Neural progenitor cell (in vitro differentiated cells): ENCODE data around the gene DOCK4. TPM values are rescaled to one million over a fixed set of nuclear protein-coding genes. Genes with fewer than 3 reads are reported as not detected.

Experiments used
- DNase-seq: peaks from one replicate; pipeline ENCODE4 v3.0.0-alpha.2; 2016; ENCODE audit warnings: low spot score
- H2AFZ ChIP-seq: fragments of 200-600 bp; sonication (generic); replicated peaks from 2 replicates; pipeline ENCODE4 v1.6.1; 2016; ENCODE audit warnings: antibody characterized with exemption
- H3F3A ChIP-seq: fragments of 200-600 bp; sonication (generic); 2 replicates; pipeline ENCODE4 v1.6.1; 2016; ENCODE audit warnings: antibody characterized with exemption, low read depth
- H3K27ac ChIP-seq: fragments of 200-600 bp; sonication (generic); 2 replicates; pipeline ENCODE4 v1.5.1; 2016; ENCODE audit warnings: mild to moderate bottlenecking
- H3K27me3 ChIP-seq: fragments of 200-600 bp; sonication (generic); 2 replicates; pipeline ENCODE4 v1.6.1; 2016; ENCODE audit warnings: mild to moderate bottlenecking, moderate library complexity
- H3K36me3 ChIP-seq: fragments of 200-600 bp; sonication (generic); 2 replicates; pipeline ENCODE4 v1.5.1; 2016
- H3K4me1 ChIP-seq: fragments of 200-600 bp; sonication (generic); 2 replicates; pipeline ENCODE4 v1.6.1; 2016; ENCODE audit warnings: mixed run types
- H3K4me2 ChIP-seq: fragments of 200-600 bp; sonication (generic); 2 replicates; pipeline ENCODE4 v1.6.1; 2016
- H3K4me3 ChIP-seq: fragments of 200-600 bp; sonication (generic); 2 replicates; pipeline ENCODE4 v1.5.1; 2016
- H3K79me2 ChIP-seq: fragments of 200-600 bp; sonication (generic); 2 replicates; pipeline ENCODE4 v1.6.1; 2016; ENCODE audit warnings: low read depth
- H3K9ac ChIP-seq: fragments of 200-600 bp; sonication (generic); 2 replicates; pipeline ENCODE4 v1.6.1; 2016
- H3K9me3 ChIP-seq: fragments of 200-600 bp; sonication (generic); 2 replicates; pipeline ENCODE4 v1.5.1; 2016; ENCODE audit warnings: low read depth
- H4K20me1 ChIP-seq: fragments of 200-600 bp; sonication (generic); 2 replicates; pipeline ENCODE4 v1.6.1; 2016; ENCODE audit warnings: low read depth
- H3K27ac Mint-ChIP-seq: 3 replicates; pipeline ENCODE4 v1.8.0; 2021; ENCODE audit warnings: mixed read lengths
- H3K27me3 Mint-ChIP-seq: 2 replicates; pipeline ENCODE4 v1.8.0; 2022; ENCODE audit warnings: low read depth, mild to moderate bottlenecking, inconsistent platforms, moderate library complexity, mixed read lengths; ENCODE audit not compliant: insufficient read depth
- H3K36me3 Mint-ChIP-seq: 3 replicates; pipeline ENCODE4 v1.8.0; 2021; ENCODE audit warnings: mixed read lengths
- H3K4me1 Mint-ChIP-seq: 3 replicates; pipeline ENCODE4 v1.8.0; 2021; ENCODE audit warnings: mixed read lengths
- H3K4me3 Mint-ChIP-seq: 3 replicates; pipeline ENCODE4 v1.8.0; 2021; ENCODE audit warnings: mild to moderate bottlenecking, moderate library complexity, mixed read lengths
- H3K9me3 Mint-ChIP-seq: 3 replicates; pipeline ENCODE4 v1.8.0; 2020; ENCODE audit warnings: mixed read lengths
- CTCF ChIP-seq: fragments of 200-600 bp; sonication (generic); IDR thresholded peaks from 2 replicates; pipeline ENCODE4 v1.5.1; 2017; ENCODE audit warnings: antibody characterized with exemption, mild to moderate bottlenecking
- EZH2 ChIP-seq: fragments of 200-600 bp; sonication (generic); IDR thresholded peaks from 2 replicates; pipeline ENCODE4 v1.6.1; 2017; ENCODE audit warnings: antibody characterized with exemption, mild to moderate bottlenecking, moderate library complexity
- EZH2phosphoT487 ChIP-seq: fragments of 200-600 bp; sonication (generic); IDR thresholded peaks from 2 replicates; pipeline ENCODE4 v1.6.1; 2017; ENCODE audit warnings: antibody characterized with exemption
- total RNA-seq: library from RNA; depleted of rRNA; stranded (reverse); fragments of >200 nt; gene quantifications from 2 replicates; pipeline ENCODE4 v1.2.3, GENCODE V29; 2015; ENCODE audit warnings: low replicate concordance

DOCK4 gene
- total RNA-seq, 1 donor from 2014 or later: 11.4 TPM

GRCh38 chr7:112167147-112167546, 39.1 kb downstream of the DOCK4 start:
- Histone ChIP-seq H4K20me1 (peaks cover 6% of the 10 kb centered on the region), H2AFZ (no peak overlapping the region), H3K4me1 (peaks cover 17% of the 10 kb centered on the region), H3K9me3 (no peaks in the 10 kb centered on the region), H3K79me2 (no peaks in the 10 kb centered on the region), H3K36me3 (no peaks in the 10 kb centered on the region), H3K4me3 (no peak overlapping the region), H3K27me3 (no peaks in the 10 kb centered on the region), H3K9ac (no peak overlapping the region), H3F3A (peaks cover 18% of the 10 kb centered on the region), H3K27ac (no peak overlapping the region), H3K4me2 (no peak overlapping the region)
- DNase-seq: no peak
- no peak for TF ChIP-seq EZH2phosphoT487
- TF ChIP-seq EZH2: no peak
- TF ChIP-seq CTCF: no peak
- H3K27ac Mint-ChIP-seq: no peak overlapping the region
- H3K27me3 Mint-ChIP-seq: peaks cover 2% of the 10 kb centered on the region
- peaks cover 4% of the 10 kb centered on the region for H3K36me3 Mint-ChIP-seq
- peaks cover 27% of the 10 kb centered on the region for H3K4me1 Mint-ChIP-seq
- no peak overlapping the region for H3K4me3 Mint-ChIP-seq
- no peaks in the 10 kb centered on the region for H3K9me3 Mint-ChIP-seq

- H3K4me1 ChIP-seq: peaks cover 42% of the 10 kb centered on the region
- no peaks in the 10 kb centered on the region for H3K27me3 Mint-ChIP-seq
- H3K9me3 ChIP-seq: no peaks in the 10 kb centered on the region
- peak overlapping the region; percentile 69 for H3K4me3 Mint-ChIP-seq
- H3K36me3 ChIP-seq: no peaks in the 10 kb centered on the region
- no peak overlapping the region for H3K9ac ChIP-seq
- no peaks in the 10 kb centered on the region for H3K9me3 Mint-ChIP-seq
- peaks cover 19% of the 10 kb centered on the region for H4K20me1 ChIP-seq
- peak overlapping the region; percentile 65 for H3K4me2 ChIP-seq
- DNase-seq: peak; percentile 34
- TF ChIP-seq EZH2 (no peak), CTCF (no peak), EZH2phosphoT487 (no peak)
- no peaks in the 10 kb centered on the region for H3K27me3 ChIP-seq
- peaks cover 60% of the 10 kb centered on the region for H3K4me1 Mint-ChIP-seq
- H3K27ac ChIP-seq: peak overlapping the region; percentile 26
- no peaks in the 10 kb centered on the region for H3K79me2 ChIP-seq
- no peak overlapping the region for H2AFZ ChIP-seq
- H3K36me3 Mint-ChIP-seq: no peaks in the 10 kb centered on the region
- peaks cover 28% of the 10 kb centered on the region for H3F3A ChIP-seq
- H3K4me3 ChIP-seq: peak overlapping the region; percentile 18
- peak overlapping the region; percentile 57 for H3K27ac Mint-ChIP-seq
These were observed 43.3 kb downstream of the DOCK4 start for GRCh38 chr7:112162784-112163506.

GRCh38 chr7:112162142-112162766, 43.9 kb downstream of the DOCK4 start:
- Histone ChIP-seq H3K9ac (no peak overlapping the region), H3K9me3 (no peaks in the 10 kb centered on the region), H3K27me3 (no peaks in the 10 kb centered on the region), H3K4me1 (peaks cover 42% of the 10 kb centered on the region), H3K36me3 (no peaks in the 10 kb centered on the region), H3K27ac (peak overlapping the region; percentile 26), H4K20me1 (peaks cover 19% of the 10 kb centered on the region), H3F3A (peaks cover 28% of the 10 kb centered on the region), H3K4me2 (peak overlapping the region; percentile 65), H2AFZ (no peak overlapping the region), H3K79me2 (no peaks in the 10 kb centered on the region), H3K4me3 (peak overlapping the region; percentile 18)
- peak overlapping the region; percentile 57 for H3K27ac Mint-ChIP-seq
- no peaks in the 10 kb centered on the region for H3K27me3 Mint-ChIP-seq
- TF ChIP-seq EZH2phosphoT487 (no peak), EZH2 (no peak), CTCF (no peak)
- peak overlapping the region; percentile 69 for H3K4me3 Mint-ChIP-seq
- H3K4me1 Mint-ChIP-seq: peaks cover 62% of the 10 kb centered on the region
- peak; percentile 87 for DNase-seq
- H3K36me3 Mint-ChIP-seq: no peaks in the 10 kb centered on the region
- no peaks in the 10 kb centered on the region for H3K9me3 Mint-ChIP-seq
